Measurements from ENCODE around the gene MAPRE2.
"Not testable (repeated sequence)": the region's sequence is repeated elsewhere in the genome, so short reads cannot be mapped to it uniquely, and the experiment has no call there.

MAPRE2 gene

DNA sequence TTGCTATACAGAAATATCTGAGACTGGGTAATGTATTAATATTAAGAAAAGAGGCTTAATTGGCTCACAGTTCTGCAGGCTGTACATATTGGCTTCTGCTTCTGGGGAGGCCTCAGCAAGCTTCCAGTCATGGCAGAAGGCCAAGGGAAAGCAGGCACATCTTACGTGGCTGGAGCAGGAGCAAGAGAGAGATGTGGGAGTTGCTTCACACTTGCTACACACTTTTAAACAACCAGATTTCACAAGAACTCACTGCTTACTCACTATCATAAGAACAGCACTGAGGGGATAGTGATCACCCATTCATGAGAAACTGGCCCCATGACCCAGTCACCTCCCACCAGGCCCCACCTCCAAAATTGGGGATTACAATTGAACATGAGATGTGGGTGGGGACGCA, 50.6 kb downstream of the MAPRE2 start:
- no peak for DNase-seq (ENCODE audit: low read depth)

DNA sequence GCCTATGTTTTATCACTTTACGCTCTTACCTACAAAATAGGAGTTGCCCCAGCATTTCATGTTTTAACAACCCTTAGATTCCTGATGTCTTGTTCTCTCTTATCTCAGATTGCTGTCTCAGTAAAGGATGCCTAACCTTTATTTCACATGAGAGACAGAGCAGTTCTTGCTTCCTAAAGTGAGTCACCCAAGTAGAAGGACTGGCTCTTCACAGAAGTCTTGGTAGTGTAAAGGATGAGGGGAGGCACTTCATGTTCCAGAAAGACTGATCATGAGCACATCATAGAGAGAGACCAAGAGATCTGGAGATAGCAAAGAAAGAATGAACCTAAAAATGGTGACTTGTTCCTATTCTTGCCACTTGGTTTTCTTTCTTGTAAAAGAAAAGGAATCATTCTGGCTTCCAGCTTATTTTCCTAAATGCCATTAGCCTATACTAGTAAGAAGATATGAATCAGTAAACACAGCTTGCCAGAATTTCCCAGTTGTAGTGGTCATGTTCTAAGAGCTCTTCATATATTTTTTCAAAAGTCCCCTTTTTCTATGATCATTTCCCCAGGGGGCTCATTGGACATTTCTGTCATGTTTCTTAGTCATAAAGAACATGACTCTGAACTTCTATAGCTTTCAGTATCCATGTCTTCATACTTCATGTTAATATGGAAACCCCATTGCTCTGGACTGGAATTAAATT, 54.9 kb downstream of the MAPRE2 start:
- no peak for DNase-seq (ENCODE audit: low read depth)

DNA sequence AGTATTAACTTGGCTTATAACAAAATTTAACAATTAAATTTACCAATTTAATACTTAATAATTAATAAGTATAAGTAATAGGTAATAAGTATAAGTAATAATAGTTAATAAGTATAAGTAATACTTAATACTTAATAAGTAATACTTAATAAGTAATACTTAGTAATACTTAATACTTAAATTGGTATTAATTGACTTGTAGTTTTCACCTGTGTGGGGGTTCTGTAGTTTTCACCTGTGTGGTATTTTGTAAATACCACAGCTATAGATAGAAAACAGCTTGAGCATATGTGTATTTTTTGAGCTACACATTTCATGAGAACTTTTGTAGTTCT, 55.4 kb downstream of the MAPRE2 start:
- DNase-seq (ENCODE audit: low read depth), result no peak

DNA sequence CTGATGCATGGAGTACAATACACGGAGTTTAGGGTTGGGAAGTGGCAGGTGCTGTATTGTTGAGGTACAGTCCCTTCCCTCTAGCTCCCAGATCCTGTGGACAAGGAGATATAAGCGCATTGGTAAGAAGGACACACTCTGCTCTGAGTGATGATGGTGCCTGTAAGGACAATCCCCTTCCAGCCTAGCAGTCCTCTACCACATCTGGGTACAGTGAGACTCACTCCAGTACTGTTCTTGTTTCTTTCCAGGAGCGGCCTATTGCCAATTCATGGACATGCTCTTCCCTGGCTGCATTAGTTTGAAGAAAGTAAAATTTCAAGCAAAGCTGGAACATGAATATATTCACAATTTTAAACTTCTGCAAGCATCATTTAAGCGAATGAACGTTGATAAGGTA, 56.0 kb downstream of the MAPRE2 start:
- no peak for DNase-seq (ENCODE audit: low read depth)

DNA sequence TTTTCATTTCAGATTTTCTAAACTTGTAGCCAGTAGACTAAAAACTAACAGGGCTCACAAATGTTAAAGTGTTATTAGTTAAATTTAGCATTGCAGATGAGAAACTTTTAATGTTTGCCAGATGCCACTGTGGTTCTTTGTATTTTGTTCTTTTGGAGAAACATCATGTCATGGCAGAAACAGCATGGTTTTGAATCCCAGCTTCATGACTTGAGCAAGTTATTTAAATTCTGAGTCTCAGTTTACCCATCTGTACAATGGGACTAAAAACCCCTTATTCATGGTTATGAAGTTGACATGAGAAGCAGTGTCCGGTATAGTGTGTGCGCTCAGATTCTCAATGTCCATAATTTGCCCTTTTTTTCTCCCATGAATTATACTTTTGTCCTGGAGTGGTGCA, 56.5 kb downstream of the MAPRE2 start:
- DNase-seq (ENCODE audit: low read depth), result no peak

DNA sequence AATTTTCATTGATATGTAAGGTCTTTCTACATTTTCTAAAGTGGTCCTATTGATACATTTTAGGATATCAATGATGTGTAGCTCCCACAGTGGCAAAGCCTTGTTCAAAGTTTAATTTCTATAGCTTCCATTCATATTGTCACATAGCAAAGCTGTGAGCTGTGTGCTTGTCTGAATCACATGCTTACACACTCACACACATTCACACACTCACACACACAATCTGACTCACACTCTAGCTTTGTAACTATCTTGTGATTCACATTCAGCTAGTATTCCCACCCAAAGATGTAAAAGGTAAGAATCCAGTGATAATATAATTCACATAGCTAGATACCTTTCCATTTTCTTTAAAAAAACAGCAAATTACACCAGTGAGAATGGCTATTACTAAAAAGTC, 58.7 kb downstream of the MAPRE2 start:
- no peak for DNase-seq (ENCODE audit: low read depth)

DNA sequence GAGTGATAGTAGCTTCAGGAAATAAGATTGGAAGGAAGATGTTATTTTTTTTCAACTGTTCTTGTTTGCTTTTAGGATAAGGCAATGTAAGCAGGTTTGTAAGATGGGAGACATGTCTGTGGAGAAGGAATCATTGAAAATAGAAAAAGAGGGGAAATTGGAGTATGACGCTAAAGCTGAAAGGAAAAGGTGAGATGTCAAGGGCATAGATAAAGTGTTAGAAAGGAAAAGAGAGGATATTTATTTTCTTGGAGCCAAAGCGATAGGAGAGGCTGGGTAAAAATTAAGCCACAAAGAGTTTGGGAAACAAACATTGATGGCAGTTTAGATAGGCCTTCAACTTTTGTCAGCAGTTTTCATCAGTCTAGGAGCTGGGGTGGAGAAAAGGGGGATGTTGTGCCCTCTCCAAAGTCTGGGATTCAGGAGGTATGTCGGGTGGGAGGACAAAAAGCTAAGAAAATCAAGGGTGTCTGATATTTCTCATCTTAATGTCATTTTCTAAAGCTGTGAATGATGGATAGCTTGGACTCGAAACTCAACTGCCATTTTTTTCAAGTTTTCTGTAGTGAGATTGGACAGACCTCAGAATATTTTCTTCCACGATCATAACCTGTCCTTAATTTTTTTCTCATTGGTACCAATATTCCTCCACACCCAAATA, 63.3 kb downstream of the MAPRE2 start:
- DNase-seq (ENCODE audit: low read depth), result no peak

DNA sequence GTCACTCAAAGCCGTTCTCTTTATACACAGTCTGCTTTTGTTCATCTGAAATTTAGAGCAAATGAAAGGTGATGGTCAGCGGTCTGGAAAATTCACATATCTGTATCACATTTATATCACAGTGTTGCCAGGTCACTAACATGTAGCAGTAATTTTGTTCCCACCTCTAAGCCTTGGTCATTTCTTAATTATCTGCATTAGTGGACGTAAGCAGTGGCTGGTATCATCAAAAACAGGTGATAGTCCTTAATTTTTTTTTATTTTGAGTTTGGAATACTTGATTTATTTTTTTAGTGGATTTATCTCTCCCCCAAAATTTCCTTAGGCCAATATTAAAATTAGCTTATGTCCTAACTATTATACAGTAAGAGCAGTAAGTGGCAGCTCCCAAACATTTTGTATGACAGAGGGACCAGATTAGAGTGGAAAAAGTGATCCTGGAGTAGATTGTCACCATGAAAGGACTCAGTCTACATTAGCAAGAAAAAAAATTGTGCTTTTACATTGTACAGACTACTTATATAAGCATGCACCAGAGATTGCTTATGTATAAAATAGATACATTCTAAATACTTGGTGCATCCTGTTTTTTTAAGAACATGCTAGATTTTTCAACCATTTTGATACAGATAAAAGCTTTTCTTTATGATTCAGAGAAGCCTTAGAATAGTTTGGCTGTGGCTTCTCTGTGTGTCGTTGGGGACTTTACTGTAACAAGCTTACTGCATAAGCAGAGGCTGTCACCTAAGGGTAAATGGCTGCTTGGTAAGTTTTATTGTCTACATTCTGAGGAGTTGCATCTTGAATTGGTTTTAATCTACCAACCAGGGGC, 65.0 kb downstream of the MAPRE2 start:
- no peak for DNase-seq (ENCODE audit: low read depth)

DNA sequence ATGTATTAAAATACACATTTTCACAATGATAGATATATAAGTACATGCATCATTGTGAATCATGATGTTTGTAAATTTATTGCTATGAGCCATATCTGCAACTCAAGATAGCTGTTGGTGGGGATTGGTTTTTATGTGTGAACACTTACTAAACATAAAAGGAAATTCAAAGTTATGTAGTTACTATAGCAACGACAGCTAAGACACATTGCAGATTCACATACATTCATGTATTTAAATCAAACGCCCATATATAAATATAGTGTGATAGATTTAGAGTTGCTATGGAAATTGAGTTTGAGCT, 65.6 kb downstream of the MAPRE2 start:
- no peak for DNase-seq (ENCODE audit: low read depth)

DNA sequence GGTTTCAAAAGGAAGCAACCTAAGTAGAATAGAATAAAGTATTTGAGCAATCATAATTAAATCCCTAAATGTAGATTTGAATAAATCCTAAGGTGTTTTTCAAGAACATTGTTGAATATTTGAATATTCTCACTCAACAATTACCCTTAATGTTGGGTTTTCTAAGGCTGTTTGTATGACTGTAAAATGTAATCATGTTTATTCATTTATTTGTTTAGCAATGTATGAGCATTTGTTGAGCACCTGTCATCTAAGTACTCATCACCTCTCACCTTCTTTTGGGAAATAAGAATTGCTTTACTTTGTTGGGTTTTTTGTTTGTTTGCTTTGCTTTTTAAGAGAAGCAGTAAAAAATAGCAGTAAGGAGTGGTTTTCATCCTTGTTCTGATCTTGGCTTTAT, 66.0 kb downstream of the MAPRE2 start:
- no peak for DNase-seq (ENCODE audit: low read depth)

DNA sequence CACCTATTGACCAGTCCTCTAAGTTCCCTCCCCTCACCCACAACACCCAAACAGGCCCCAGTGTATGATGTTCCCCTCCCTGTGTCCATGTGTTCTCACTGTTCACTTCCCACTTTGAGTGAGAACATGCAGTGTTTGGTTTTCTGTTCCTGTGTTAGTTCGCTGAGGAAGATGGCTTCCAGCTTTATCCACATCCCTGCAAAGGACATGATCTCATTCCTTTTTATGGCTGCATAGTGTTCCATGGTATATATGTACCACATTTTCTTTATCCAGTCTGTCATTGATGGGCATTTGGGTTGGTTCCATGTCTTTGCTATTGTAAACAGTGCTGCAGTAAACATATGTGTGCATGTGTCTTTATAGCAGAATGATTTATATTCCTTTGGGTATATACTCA, 66.9 kb downstream of the MAPRE2 start:
- not testable (repeated sequence) for DNase-seq (ENCODE audit: low read depth)

DNA sequence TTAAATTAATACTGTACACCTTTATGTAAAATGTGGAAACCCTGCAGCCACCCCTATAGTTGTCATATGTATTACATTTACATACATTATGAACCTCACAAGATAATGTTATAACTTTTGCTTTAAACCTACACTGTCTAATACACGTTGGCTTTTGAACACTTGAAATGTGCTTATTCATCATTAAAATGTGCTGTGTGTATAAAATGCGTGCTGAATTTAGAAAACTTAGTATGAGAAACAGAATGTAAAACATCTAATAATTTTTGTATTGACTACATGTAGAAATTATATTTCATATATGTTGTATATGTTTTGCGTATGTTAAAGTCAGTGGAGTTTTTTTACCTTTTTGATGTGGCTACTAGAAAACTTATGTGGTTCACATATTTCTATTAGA, 68.8 kb downstream of the MAPRE2 start:
- no peak for DNase-seq (ENCODE audit: low read depth)

DNA sequence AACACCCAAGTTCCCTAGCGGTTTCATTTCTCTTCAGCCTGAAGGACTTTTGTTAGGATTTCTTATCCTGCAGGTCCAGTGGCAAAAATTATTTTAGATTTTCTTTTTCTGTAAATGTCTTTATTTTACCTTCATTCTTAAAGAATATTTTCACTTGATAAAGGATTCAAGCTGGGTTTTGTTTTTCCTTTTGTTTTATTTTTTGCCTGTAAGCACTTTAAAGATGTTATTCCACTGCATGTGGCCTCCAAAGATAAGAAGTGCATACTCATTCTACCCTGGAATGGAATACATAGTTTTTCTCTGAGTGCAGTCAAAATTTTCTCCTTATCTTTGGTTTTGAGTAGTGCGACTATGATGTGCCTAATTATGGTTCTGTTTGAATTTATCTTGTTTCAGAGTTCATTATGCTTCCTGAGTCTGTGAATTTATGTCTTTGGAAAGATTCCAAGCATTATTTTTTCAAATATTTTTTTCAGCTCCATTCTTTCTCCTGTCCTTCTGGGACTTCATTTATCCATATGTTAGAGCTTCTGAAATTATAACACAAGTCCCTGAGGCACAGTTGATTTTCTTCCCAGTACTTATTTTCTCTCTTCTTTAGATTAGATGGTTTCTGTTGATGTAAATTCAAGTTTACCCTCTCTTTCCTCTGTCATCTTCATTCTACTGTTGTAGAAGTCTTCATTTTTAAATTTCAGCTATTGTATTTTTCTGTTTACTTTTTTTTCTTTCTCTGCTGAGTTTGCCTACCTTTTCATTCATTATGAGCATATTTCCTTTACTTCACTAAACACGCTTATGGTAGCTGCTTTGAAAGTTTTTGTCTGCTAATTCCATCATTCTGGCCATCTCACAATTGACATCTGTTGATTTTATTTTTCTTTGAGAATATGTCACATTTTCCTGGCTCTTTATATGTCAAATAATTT, 69.6 kb downstream of the MAPRE2 start:
- DNase-seq (ENCODE audit: low read depth), result no peak

DNA sequence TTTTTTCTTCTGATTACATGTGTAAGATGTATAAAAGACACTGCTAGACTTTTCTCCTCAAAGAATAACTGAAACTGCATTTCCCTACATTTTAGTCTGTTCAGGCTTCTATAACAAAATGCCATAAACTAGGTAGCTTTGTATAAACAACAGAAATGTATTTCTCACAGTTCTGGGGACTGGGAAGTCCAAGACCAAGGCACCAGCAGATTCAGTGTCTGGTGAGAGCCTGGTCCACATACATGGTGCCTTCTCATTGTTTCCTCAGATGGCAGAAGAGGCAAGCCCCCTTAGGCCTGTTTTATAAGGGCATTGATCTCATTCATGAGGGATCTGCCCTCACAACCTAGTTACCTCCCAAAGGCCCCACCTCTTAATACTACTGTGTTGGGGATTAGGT, 71.5 kb downstream of the MAPRE2 start:
- DNase-seq (ENCODE audit: low read depth), result no peak

DNA sequence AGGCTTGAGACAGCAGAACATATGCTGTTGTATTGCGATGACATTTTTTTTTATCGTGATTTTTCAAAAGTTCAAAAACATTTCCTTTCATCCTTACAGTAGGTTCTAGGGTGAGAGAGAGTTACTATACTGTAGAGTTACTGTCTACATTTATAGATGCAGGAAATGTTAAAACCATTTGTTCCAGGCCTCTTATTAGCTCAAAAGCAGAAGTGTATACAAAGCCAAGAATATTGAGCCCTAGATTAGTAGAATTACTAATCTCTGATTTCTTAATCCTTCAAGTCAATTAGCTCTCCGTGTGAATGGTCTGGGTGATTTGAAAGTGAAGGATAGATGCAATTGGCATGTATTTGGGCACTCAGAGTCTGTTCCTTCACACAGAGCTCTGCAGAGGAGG, 73.1 kb downstream of the MAPRE2 start:
- DNase-seq (ENCODE audit: low read depth), result no peak

DNA sequence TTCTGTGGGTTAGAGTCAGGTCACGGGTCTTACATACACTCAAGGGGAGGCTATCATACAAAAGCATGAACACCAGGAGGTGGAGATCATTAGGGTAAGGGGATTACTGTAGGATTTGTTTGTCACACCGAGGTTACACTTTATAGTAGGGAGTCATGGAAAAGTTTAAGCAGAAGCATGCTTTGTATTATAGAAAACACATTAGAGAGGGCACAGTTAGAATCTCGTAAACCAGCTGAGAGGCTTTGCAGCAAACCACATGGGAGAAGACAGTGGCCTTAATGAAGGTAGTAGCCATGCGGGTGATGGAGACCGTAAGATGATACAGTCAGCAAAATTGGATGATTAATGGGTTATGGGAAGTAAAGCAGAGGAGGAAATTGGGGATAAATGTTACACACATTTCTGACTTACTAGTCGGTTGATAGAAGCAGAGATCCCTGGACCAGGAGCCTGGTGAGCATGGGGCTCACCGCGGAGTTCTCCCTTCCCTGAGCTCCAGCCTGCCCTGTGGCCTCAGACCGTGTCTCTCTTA, 75.6 kb downstream of the MAPRE2 start:
- DNase-seq (ENCODE audit: low read depth), result no peak

DNA sequence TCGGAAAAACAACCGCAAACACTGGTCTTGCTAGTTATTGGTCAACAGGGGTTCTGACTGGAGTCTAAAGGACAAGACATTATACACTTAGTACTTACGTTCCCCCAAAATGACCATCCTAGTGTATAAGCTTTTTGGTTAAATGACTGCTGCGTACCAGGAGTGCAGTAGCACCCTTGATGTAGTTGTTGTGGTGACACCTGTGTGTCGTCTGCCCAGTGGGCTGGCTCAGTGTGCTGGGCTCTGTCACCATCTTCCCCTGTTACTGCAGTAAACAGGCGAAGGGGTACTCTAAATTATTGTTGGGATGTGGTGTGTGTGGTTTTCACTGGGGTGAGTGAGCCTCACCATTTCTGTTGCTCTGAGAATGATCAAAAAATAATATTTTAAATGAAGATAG, 76.2 kb downstream of the MAPRE2 start:
- no peak for DNase-seq (ENCODE audit: low read depth)

DNA sequence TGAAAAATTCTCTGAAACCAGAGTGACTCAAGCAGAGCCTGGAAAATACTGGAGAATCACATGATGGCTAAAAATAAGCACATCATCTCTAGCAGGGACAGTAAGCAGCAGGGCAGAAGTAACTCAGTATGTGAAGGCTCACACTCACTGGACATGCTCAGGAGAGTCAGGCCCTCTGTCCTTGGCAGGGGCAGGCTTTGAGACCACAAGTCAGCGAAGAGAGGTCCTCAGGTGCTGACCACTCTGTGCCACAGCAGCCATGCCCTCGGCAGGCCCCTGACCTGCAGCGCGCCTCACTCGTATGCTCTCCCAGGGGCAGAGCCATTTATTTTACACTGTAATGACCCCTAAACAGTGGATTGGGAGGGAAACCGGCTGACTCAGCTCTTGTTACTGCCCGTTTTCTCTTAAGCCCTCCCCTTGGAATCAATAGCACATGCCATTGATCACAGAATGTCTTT, 76.8 kb downstream of the MAPRE2 start:
- no peak for DNase-seq (ENCODE audit: low read depth)

DNA sequence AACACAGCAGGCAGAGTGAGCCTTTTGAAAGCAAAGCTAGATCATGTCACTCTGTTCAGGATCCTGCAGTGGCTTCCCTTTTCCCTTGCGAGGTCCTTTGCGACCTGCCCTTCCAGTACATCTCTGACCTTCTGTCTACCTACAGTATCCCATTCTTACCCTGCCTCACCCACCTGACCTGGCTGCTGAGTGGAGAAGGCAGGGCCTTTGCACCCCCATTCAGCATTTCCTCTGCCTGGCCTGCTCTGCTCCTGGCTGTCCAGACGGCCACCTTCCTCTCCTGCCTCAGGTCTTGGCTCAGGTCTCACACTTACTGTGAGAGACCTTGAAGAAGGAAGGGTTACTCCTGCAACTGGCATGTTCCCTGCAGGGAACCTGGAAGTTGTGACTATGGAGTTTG, 77.4 kb downstream of the MAPRE2 start:
- no peak for DNase-seq (ENCODE audit: low read depth)

DNA sequence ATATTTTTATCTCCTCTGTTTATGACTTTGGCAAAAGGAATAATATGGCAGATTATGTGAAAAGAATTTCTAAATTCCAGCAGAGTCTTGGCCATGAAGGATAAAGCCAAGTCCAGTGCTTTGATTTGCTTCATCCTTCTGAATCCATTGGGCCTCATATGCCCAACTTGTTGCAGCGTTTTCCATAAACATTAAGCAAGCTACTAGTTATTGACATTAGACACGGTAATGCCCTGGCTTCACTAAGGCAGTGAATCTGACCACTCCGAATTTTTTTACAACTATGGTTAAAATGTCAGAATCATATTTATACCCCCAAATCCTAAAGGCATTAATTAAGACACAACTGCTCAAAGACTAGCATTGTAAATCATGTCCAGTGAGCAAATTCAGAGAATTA, 79.8 kb downstream of the MAPRE2 start:
- DNase-seq (ENCODE audit: low read depth), result no peak

DNA sequence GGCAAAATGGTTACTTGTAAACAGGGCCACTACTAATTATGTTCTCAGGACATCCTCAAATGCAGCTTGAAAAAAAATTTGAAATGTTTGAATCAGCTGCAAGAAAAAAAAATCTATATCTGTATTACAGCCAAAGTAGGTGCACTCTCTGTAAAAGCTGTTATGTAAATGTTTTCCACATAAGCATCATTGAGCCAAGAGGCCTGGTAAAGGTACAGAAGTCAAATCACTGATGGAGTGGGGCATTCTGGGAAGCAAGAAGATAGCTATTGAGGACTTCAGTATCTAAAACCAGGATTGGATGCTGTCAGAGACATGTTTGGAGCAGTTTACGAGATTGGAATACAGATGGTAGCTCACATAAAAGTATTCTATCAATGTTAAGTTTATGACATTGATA, 80.3 kb downstream of the MAPRE2 start:
- no peak for DNase-seq (ENCODE audit: low read depth)

DNA sequence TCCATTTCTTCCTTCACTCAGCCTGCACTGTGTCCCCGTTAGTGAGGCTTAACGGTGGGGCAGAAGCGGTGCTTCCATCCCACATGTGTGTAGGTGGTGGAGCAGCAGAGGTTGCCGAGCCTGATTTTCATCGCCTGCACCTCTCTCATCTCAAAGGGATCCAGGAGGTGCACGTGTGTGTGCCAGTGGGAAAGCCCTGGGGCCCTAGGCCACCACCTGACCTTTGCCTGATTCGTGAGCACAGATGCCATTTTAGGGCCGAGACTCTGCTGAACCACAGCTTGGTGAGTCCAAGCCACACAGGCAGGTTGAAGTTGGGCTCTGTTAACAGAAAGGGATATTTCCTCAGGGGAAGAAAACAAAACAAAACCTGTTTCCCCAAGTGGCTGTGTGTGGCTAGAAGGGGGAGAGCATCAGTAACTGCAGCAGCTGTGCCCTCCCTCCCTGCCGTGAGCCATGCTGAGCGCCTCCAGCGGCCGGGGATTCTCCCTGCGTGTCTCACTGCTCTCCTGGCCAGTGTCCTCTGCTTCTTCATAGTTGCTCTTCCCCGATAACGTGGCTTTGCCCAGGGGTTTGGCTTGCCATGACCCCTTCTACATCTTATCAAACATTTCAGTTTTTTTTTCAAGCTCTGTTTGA, 81.5 kb downstream of the MAPRE2 start:
- DNase-seq (ENCODE audit: low read depth), result no peak
